ENCODE results near the gene TMEM19. TPM values are rescaled to one million over a fixed set of nuclear protein-coding genes. Genes with fewer than 3 reads are reported as not detected.

Gene TMEM19
- total RNA-seq, 1 experiment from 2014 or later, result 17.3 TPM

- H3K4me2 ChIP-seq (ENCODE audit: insufficient read depth, insufficient read length, low read length), result peak overlapping the region; percentile 81
- H2BK120ac ChIP-seq (ENCODE audit: low read depth, low read length, poor library complexity, severe bottlenecking), result no peak overlapping the region
- Mint-ChIP-seq H3K27me3 (ENCODE audit: low read depth) (peaks cover 2% of the 10 kb centered on the region; the same call in 1 of the 2 replicates), H3K27ac (peak overlapping the region; percentile 50 to 100 (median 99); a peak in 4 of 7 replicates), H3K4me1 (peaks cover 14 to 19% of the 10 kb centered on the region in 2 experiments), H3K36me3 (ENCODE audit: insufficient read depth in 1 of 3, low read depth in 3 of 3) (peaks cover 8 to 22% (median 8%) of the 10 kb centered on the region in 3 experiments; a peak in 6 of 7 replicates), H3K4me3 (peak overlapping the region; percentile 99 to 100), H3K9me3 (peaks cover 0 to 3% of the 10 kb centered on the region in 2 experiments; a peak in 1 of 5 replicates)
- TF ChIP-seq CTCF (conservative IDR thresholded peaks at IDR 0.05), result no peak
- no peak for DNase-seq
- H3K23me2 ChIP-seq (ENCODE audit: insufficient read length, low read depth, low read length, poor library complexity, severe bottlenecking), result peaks cover 3% of the 10 kb centered on the region
- no peak overlapping the region for H2BK12ac ChIP-seq (ENCODE audit: insufficient read length, low read depth, low read length)
- no peaks in the 10 kb centered on the region for H3K4me1 ChIP-seq (ENCODE audit: insufficient read depth, low read length)
- H2BK5ac ChIP-seq (ENCODE audit: insufficient read length, low read length), result no peak overlapping the region
- no peaks in the 10 kb centered on the region for H3K27me3 ChIP-seq (ENCODE audit: insufficient read depth, low read length)
- no peak overlapping the region for H3K27ac ChIP-seq (ENCODE audit: insufficient read length, low read depth, low read length)
- H3K9ac ChIP-seq (ENCODE audit: extremely low read depth, insufficient read length, low read length), result peak overlapping the region; percentile 100
- H3T11ph ChIP-seq (ENCODE audit: low read length), result no peak overlapping the region
- H3K79me2 ChIP-seq (ENCODE audit: insufficient read depth, low read length), result peaks cover 17% of the 10 kb centered on the region; the same call in 1 of the 2 replicates
- no peak overlapping the region for H3K56ac ChIP-seq (ENCODE audit: insufficient read length, low read depth, low read length)
- no peak overlapping the region for H2AFZ ChIP-seq (ENCODE audit: low read length)
- H4K91ac ChIP-seq (ENCODE audit: insufficient read length, low read depth, low read length), result no peak overlapping the region
- H3K14ac ChIP-seq (ENCODE audit: insufficient read depth, low read length), result no peak overlapping the region
- no peaks in the 10 kb centered on the region for H3K79me1 ChIP-seq (ENCODE audit: insufficient read depth, low read depth, low read length, poor library complexity, severe bottlenecking)
- H4K8ac ChIP-seq (replicated peaks; ENCODE audit: insufficient read length, low read depth, low read length), result no peak overlapping the region
- no peak overlapping the region for H3K18ac ChIP-seq (ENCODE audit: insufficient read length, low read depth, low read length)
- no peak overlapping the region for H2AK5ac ChIP-seq (ENCODE audit: insufficient read length, low read length)
- no peak overlapping the region for H2BK15ac ChIP-seq (ENCODE audit: low read depth, low read length)
- no peaks in the 10 kb centered on the region for H3K9me3 ChIP-seq (ENCODE audit: control insufficient read depth, low read depth, low read length)
- H4K20me1 ChIP-seq (ENCODE audit: control insufficient read depth, insufficient read depth, insufficient read length), result no peaks in the 10 kb centered on the region
- whole genome bisulfite sequencing (ENCODE audit: extremely low coverage, insufficient read length, low lambda C conversion rate), result no CpG with 5 or more reads among the region's 4 CpGs
- no peak overlapping the region for H3K4ac ChIP-seq (ENCODE audit: low read depth, low read length)
- no peak overlapping the region for H2BK20ac ChIP-seq (ENCODE audit: low read depth, low read length, poor library complexity, severe bottlenecking)
- H3K23ac ChIP-seq (ENCODE audit: insufficient read length, low read depth, low read length), result no peak overlapping the region
- no peak overlapping the region for H4K5ac ChIP-seq (ENCODE audit: insufficient read length, low read depth, low read length)
These were observed 20.8 kb upstream of the TMEM19 start for GRCh38 chr12:71665090-71665463.
